ENCODE results near the gene CCDC178. TPM values are rescaled to one million over a fixed set of nuclear protein-coding genes. Genes with fewer than 3 reads are reported as not detected.

The CCDC178 gene
- total and polyA plus RNA-seq, 2 donors (not counting 3 experiments of a cell fraction or from before 2014, with no cell fraction given), result 0.80 to 1.6 TPM

DNA sequence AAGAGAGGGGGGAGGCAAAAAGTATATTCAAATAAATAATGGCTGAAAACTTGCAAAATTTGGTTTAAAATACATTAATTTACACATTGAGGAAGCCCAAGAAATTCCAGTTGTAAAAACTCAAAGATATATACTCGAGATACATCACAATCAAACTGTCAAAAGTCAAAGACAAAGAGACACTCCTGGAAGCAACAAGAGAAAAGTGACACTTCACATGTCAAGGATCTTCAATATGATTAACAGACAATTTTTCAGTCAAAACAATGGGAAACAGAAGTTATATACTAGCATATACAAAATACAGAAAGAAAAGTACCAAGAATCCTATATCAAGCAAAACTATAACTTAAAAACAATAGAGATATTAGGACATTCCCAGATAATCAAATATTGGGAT, 170.2 kb downstream of the CCDC178 start:
- DNase-seq (ENCODE audit: low read depth, low spot score), result no peak
- Histone ChIP-seq H3K36me3 (ENCODE audit: control insufficient read depth in 2 of 2, extremely low read depth in 1 of 2, insufficient read depth in 2 of 2, low read length in 2 of 2) (no peaks in the 10 kb centered on the region), H3K9ac (replicated peaks; ENCODE audit: extremely low read depth, insufficient read depth, low read length) (no peak overlapping the region), H3K9me1 (replicated peaks; ENCODE audit: control insufficient read depth, extremely low read depth, insufficient read depth, low read length) (no peaks in the 10 kb centered on the region), H3K79me2 (ENCODE audit: control insufficient read depth, insufficient read depth, low read length) (no peaks in the 10 kb centered on the region), H3K4me3 (replicated peaks in 1 of 3; ENCODE audit: insufficient read depth in 1 of 3, low read depth in 1 of 3, low read length in 3 of 3) (no peak overlapping the region), H3K27ac (ENCODE audit: insufficient read depth, low read depth, low read length) (no peak overlapping the region), H3K9me3 (replicated peaks; ENCODE audit: control insufficient read depth, insufficient read depth, low read length) (no peaks in the 10 kb centered on the region), H3K27me3 (ENCODE audit: control insufficient read depth in 2 of 2, insufficient read depth in 2 of 2, low read length in 2 of 2) (no peaks in the 10 kb centered on the region), H3K4me1 (ENCODE audit: control insufficient read depth, extremely low read depth, insufficient read depth, low read length) (no peaks in the 10 kb centered on the region), H2AFZ (ENCODE audit: low read depth, low read length) (no peak overlapping the region), H4K20me1 (replicated peaks; ENCODE audit: control insufficient read depth, extremely low read depth, insufficient read depth, low read length) (no peaks in the 10 kb centered on the region), H3K4me2 (ENCODE audit: insufficient read depth, low read length) (no peak overlapping the region)
- intact Hi-C loops (cut with micrococcal nuclease) (no loop called here), dilution Hi-C loops (cut with MboI; ENCODE audit: extremely low pct_ligation_motif_present, low sequenced_read_pairs) (no loop called here)
- no peak for FAIRE-seq
- CTCF ChIA-PET, result no interaction called here
- POLR2A ChIA-PET, result no interaction called here
- no peak for TF ChIP-seq MYC (IDR thresholded peaks at IDR 0.05; ENCODE audit: low read depth, low read length)
- TF ChIP-seq GATA2 (IDR thresholded peaks at IDR 0.05; ENCODE audit: insufficient read depth, insufficient read length, low read depth, low read length), result no peak
- no peak for TF ChIP-seq FOS (IDR thresholded peaks at IDR 0.05; ENCODE audit: borderline replicate concordance, insufficient read depth, low read length)
- TF ChIP-seq JUN (IDR thresholded peaks at IDR 0.05; ENCODE audit: borderline replicate concordance, insufficient read depth, insufficient read length, low read depth), result no peak
- TF ChIP-seq EZH2 (IDR thresholded peaks at IDR 0.05; ENCODE audit: borderline replicate concordance, low read depth, low read length, severe bottlenecking), result no peak
- TF ChIP-seq POLR2AphosphoS5 (IDR thresholded peaks at IDR 0.05; ENCODE audit: insufficient read depth, low read depth, low read length), result no peak
- TF ChIP-seq POLR2A (IDR thresholded peaks at IDR 0.05; ENCODE audit: low read depth, low read length), result no peak
- TF ChIP-seq, protein P1, sequence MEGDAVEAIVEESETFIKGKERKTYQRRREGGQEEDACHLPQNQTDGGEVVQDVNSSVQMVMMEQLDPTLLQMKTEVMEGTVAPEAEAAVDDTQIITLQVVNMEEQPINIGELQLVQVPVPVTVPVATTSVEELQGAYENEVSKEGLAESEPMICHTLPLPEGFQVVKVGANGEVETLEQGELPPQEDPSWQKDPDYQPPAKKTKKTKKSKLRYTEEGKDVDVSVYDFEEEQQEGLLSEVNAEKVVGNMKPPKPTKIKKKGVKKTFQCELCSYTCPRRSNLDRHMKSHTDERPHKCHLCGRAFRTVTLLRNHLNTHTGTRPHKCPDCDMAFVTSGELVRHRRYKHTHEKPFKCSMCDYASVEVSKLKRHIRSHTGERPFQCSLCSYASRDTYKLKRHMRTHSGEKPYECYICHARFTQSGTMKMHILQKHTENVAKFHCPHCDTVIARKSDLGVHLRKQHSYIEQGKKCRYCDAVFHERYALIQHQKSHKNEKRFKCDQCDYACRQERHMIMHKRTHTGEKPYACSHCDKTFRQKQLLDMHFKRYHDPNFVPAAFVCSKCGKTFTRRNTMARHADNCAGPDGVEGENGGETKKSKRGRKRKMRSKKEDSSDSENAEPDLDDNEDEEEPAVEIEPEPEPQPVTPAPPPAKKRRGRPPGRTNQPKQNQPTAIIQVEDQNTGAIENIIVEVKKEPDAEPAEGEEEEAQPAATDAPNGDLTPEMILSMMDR (IDR thresholded peaks at IDR 0.05; ENCODE audit: extremely low read depth in 1 of 2, insufficient read depth in 1 of 2, low read depth in 1 of 2, low read length in 2 of 2), result no peak
- TF ChIP-seq, protein P2, sequence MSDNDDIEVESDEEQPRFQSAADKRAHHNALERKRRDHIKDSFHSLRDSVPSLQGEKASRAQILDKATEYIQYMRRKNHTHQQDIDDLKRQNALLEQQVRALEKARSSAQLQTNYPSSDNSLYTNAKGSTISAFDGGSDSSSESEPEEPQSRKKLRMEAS (IDR thresholded peaks at IDR 0.05; ENCODE audit: insufficient read depth, insufficient read length), result no peak
- BruUV-seq (replicated peaks), result no TSS peak
